A673 (cell line): ENCODE measurements around the gene CERS6. TPM values are rescaled to one million over a fixed set of nuclear protein-coding genes. Genes with fewer than 3 reads are reported as not detected.

Source experiments
- BruUV-seq: library from RNA; stranded (reverse); fragments of 400-500 nt; replicated peaks from 2 replicates; lab custom pipeline; 2021; lab: Mats Ljungman, UMichigan
- CTCF ChIA-PET: fragments of 300-600 bp; sonication (Branson Sonifier 250); formaldehyde crosslinking; loops from one replicate; lab custom pipeline; 2022; ENCODE audit warnings: antibody characterized with exemption; lab: Charles Lee
- POLR2A ChIA-PET: fragments of 300-600 bp; sonication (Branson Sonifier 250); formaldehyde crosslinking; loops from one replicate; lab custom pipeline; 2022; ENCODE audit warnings: antibody characterized with exemption; ENCODE audit not compliant: low non-redundant PET; lab: Charles Lee
- DNase-seq: peaks from one replicate; pipeline ENCODE4 v3.0.0-alpha.2; 2015; ENCODE audit warnings: low spot score
- H3K27ac ChIP-seq: fragments of 200-600 bp; sonication (generic); 2 replicates; pipeline ENCODE4 v1.5.1; 2016; ENCODE audit warnings: mixed run types, low read depth, mild to moderate bottlenecking, mixed read lengths, antibody characterized with exemption, low read length; ENCODE audit not compliant: poor library complexity, severe bottlenecking
- H3K27me3 ChIP-seq: fragments of 200-600 bp; sonication (generic); replicated peaks from 2 replicates; pipeline ENCODE4 v1.6.1; 2017; ENCODE audit warnings: mixed run types, low read depth, mild to moderate bottlenecking, mixed read lengths, antibody characterized with exemption, low read length; ENCODE audit not compliant: insufficient read depth, poor library complexity
- H3K36me3 ChIP-seq: fragments of 200-600 bp; sonication (generic); 2 replicates; pipeline ENCODE4 v1.6.1; 2016; ENCODE audit warnings: mixed run types, mild to moderate bottlenecking, mixed read lengths, antibody characterized with exemption, low read length; ENCODE audit not compliant: insufficient read depth, poor library complexity, severe bottlenecking
- H3K4me1 ChIP-seq: fragments of 200-600 bp; sonication (generic); 2 replicates; pipeline ENCODE4 v1.6.1; 2017; ENCODE audit warnings: mixed run types, mild to moderate bottlenecking, mixed read lengths, antibody characterized with exemption, low read length; ENCODE audit not compliant: insufficient read depth, poor library complexity, severe bottlenecking
- H3K4me3 ChIP-seq: fragments of 200-600 bp; sonication (generic); 2 replicates; pipeline ENCODE4 v1.5.1; 2016; ENCODE audit warnings: low read depth, mixed run types, mild to moderate bottlenecking, mixed read lengths, low read length; ENCODE audit not compliant: poor library complexity, severe bottlenecking
- H3K9me3 ChIP-seq: fragments of 200-600 bp; sonication (generic); 2 replicates; pipeline ENCODE4 v1.6.1; 2016; ENCODE audit warnings: mixed run types, low read depth, mild to moderate bottlenecking, mixed read lengths, antibody characterized with exemption, low read length; ENCODE audit not compliant: poor library complexity, severe bottlenecking
- EZH2 ChIP-seq: fragments of 200-600 bp; sonication (generic); IDR thresholded peaks from 2 replicates; pipeline ENCODE4 v1.6.1; 2017; ENCODE audit warnings: borderline replicate concordance, low read depth, mild to moderate bottlenecking, mixed read lengths, antibody characterized with exemption, low read length; ENCODE audit not compliant: poor library complexity, severe bottlenecking
- intact Hi-C: fragments of 100-400 bp; cut with micrococcal nuclease; formaldehyde crosslinking; loops from one replicate; pipeline ENCODE4 v1.10.0; 2022; ENCODE audit not compliant: unreplicated experiment
- total RNA-seq: library from RNA; stranded (reverse); gene quantifications from 2 replicates; pipeline ENCODE4 v1.2.3, GENCODE V29; 2021
- TF ChIP-seq, protein P1 (sequence below): fragments of 300-800, 200-600 bp; sonication (generic); conservative IDR thresholded peaks from 2 replicates; pipeline ENCODE4 v1.5.1; 2017; ENCODE audit warnings: low read depth, mild to moderate bottlenecking, antibody characterized with exemption, low read length, moderate library complexity, mixed read lengths

CERS6 gene
- total RNA-seq, 1 experiment from 2014 or later, result 12.4 TPM

DNA sequence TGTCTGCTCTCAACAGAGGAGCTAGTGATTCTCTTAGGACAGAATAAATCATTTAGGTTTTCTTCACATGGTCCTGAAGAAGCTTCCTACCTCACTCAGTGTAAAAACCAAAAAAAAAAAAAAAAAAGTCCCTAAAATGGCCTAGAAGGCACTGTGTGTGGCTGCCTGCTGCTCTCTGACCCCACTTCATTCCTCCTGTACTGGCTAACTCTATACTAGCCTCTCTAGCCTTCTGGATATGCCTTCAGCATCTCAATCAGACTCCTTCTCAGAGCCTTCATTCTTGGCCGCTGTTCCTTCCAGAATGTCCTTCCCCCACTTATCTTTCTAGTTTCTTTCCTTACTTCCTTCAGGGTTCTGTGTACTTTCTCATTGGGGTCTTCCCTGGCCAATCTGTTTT, 82.1 kb downstream of the CERS6 start:
- POLR2A ChIA-PET, result no interaction called here
- Histone ChIP-seq H3K4me1 (no peaks in the 10 kb centered on the region), H3K36me3 (no peaks in the 10 kb centered on the region), H3K9me3 (peaks cover 3% of the 10 kb centered on the region), H3K4me3 (no peak overlapping the region), H3K27ac (no peak overlapping the region), H3K27me3 (no peaks in the 10 kb centered on the region)
- intact Hi-C loops, result no loop called here
- CTCF ChIA-PET, result interaction anchor here (0.6 kb wide), 1 partner anchor 76 kb away, joined by 3 read pairs; no protein-coding TSS in a partner anchor
- DNase-seq, result no peak
- TF ChIP-seq, protein P1, sequence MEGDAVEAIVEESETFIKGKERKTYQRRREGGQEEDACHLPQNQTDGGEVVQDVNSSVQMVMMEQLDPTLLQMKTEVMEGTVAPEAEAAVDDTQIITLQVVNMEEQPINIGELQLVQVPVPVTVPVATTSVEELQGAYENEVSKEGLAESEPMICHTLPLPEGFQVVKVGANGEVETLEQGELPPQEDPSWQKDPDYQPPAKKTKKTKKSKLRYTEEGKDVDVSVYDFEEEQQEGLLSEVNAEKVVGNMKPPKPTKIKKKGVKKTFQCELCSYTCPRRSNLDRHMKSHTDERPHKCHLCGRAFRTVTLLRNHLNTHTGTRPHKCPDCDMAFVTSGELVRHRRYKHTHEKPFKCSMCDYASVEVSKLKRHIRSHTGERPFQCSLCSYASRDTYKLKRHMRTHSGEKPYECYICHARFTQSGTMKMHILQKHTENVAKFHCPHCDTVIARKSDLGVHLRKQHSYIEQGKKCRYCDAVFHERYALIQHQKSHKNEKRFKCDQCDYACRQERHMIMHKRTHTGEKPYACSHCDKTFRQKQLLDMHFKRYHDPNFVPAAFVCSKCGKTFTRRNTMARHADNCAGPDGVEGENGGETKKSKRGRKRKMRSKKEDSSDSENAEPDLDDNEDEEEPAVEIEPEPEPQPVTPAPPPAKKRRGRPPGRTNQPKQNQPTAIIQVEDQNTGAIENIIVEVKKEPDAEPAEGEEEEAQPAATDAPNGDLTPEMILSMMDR, result no peak
- no peak for TF ChIP-seq EZH2
- BruUV-seq, result no TSS peak

DNA sequence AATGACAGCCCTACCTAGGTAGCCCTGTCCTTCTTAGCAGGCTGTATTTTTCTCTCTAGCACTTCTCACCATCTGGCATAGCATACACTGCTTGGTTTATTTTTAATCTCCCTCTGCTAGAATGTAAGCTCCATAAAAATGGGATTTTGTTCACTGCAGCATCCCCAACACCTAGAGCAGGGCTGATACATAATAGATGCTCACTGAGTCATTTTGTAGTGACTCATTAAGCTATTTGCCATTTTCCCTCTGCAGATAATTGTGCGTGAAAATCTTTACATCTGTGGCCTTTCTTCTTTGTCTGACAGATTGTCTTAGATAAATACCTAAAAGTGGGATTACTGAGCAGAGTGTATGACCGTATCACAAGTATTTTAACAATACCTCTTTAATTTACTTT, 82.5 kb downstream of the CERS6 start:
- Histone ChIP-seq H3K27me3 (no peaks in the 10 kb centered on the region), H3K4me1 (no peaks in the 10 kb centered on the region), H3K27ac (no peak overlapping the region), H3K9me3 (peaks cover 3% of the 10 kb centered on the region), H3K4me3 (no peak overlapping the region), H3K36me3 (no peaks in the 10 kb centered on the region)
- ChIA-PET CTCF (no interaction called here), POLR2A (no interaction called here)
- BruUV-seq, result no TSS peak
- intact Hi-C loops, result no loop called here
- DNase-seq, result peak; percentile 15
- no peak for TF ChIP-seq EZH2
- TF ChIP-seq, protein P1, result no peak

DNA sequence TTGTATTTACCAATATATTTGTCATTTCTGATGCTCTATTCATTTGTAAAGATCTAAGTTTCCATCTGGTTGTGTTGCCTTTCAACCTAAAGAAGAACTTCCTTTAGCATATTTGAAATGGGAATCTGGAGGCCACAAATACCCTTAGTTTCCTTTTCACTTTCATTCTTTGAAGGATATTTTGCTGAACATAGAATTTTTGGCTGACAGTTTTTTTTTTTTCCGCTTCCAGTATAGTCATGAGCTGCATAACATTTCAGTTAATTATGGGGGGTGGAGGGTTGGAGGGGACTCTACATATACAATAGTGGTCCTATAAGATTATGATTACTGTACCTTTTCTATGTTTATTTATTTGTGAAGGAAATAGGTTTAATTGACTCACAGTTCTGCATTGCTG, 83.9 kb downstream of the CERS6 start:
- Histone ChIP-seq H3K4me1 (no peaks in the 10 kb centered on the region), H3K4me3 (no peak overlapping the region), H3K9me3 (peaks cover 3% of the 10 kb centered on the region), H3K27me3 (no peaks in the 10 kb centered on the region), H3K27ac (no peak overlapping the region), H3K36me3 (no peaks in the 10 kb centered on the region)
- intact Hi-C loops, result no loop called here
- ChIA-PET POLR2A (no interaction called here), CTCF (no interaction called here)
- no peak for TF ChIP-seq EZH2
- TF ChIP-seq, protein P1, result no peak
- BruUV-seq, result no TSS peak
- DNase-seq, result no peak
